ENCODE results near the gene RECQL.

RECQL gene

DNA sequence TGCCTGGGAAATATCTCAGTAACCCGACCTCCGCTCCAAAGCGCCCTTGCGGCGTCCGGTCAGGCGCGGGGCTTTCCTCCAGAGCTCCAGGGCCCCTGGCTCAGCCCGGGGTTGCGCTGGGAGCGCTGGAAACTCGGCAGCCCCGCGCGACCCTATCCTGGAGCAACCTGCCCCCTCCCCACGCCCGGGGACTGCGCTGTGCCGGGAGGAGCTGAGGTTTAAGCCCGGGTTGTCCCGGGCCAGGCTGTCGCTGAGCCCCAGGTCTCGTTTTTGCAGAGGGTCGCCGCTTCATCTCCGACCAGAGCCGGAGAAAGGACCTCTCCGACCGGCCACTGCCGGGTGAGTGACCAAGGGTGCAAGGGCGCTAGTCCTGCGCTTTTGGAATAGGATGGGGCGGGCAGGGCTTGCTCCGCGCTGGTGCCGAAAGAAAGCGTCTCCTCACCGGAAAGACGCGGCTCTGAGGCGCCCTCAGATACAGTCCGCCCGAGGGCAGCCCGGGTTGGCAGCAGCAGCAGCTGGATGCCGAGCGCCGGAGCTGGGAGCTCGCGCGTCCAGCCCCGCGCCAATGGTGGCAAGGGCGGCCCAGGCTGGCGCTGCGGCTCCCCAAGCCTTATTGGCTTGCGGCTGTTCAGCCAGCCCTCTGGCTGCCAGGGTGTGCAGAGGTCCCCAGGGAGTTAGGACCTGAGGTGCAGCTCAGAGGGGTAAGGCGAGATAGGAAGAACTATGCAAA lies 26.2 kb upstream of the RECQL start:
- H3K9ac ChIP-seq (ENCODE audit: low read length), result peak overlapping the region; percentile 30
- peak overlapping the region; percentile 60 for H3K4me3 ChIP-seq (ENCODE audit: low read length)

DNA sequence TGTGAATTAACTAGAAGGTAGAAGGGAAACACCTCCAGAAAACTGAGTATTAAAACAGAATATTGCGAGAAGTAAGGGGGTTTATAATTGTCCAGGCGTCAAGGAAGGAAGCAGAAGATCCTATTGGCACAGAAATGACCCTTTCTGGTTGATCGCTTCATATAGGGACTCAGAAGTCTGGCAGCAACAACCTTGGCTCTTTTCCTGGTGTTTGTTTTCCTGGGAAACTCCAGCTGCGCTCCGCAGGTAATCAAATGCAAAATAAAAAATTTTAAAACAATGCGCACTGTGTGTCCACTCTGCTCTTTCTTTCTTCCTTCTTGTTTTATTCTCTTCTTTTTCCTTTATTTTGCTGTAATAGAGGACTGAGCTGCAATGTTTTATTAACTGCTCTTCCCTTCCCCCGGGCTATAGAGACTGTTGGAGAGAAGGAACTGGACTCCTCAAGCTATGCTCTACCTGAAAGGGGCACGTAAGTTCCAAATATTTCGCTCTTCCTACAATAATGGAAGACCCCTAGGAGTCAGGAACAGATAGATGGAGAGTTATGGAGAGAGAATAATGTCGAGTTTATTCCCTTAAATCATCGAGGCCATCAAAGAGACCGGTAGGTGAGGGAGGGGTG lies 25.4 kb upstream of the RECQL start:
- Histone ChIP-seq H3K4me1 (ENCODE audit: control insufficient read depth, low read depth, low read length) (peaks cover 7% of the 10 kb centered on the region), H3K4me3 (ENCODE audit: low read length) (peak overlapping the region; percentile 60), H3K9ac (ENCODE audit: low read length) (no peak overlapping the region), H3K27ac (ENCODE audit: low read length) (no peak overlapping the region), H3K36me3 (ENCODE audit: control insufficient read depth, low read depth, low read length) (no peaks in the 10 kb centered on the region), H3K9me3 (ENCODE audit: control insufficient read depth, low read depth, low read length) (no peaks in the 10 kb centered on the region), H3K27me3 (ENCODE audit: control insufficient read depth, insufficient read depth, low read length) (peaks cover 49% of the 10 kb centered on the region)

More for the DNA sequence above, 26.2 kb upstream of the RECQL start:
- Histone ChIP-seq H3K27me3 (ENCODE audit: control insufficient read depth, insufficient read depth, low read length) (peaks cover 49% of the 10 kb centered on the region), H3K36me3 (ENCODE audit: control insufficient read depth, low read depth, low read length) (no peaks in the 10 kb centered on the region), H3K4me1 (ENCODE audit: control insufficient read depth, low read depth, low read length) (peaks cover 7% of the 10 kb centered on the region), H3K9me3 (ENCODE audit: control insufficient read depth, low read depth, low read length) (no peaks in the 10 kb centered on the region), H3K27ac (ENCODE audit: low read length) (no peak overlapping the region)

DNA sequence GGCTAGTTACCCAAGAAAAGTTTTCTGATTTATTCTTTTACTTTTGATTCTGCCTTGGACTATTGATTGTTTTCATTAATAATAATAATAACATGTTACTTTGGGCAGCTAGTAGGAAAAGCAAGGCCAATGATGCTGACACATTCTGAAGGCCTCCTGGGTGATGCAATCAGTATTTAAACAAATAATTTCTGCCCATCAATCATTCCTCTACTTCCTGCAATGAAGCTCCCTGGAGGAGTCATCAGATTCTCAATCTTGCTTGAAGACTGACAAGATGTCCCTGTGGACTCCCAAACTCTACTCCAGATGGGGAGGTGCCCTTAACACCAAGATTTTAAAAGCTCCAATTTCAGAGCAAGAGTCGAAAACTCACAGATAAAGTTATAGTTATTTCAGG lies 24.6 kb upstream of the RECQL start, which contains the start of gene SPX:
Gene SPX (plus strand): TSS at position 244 of the 400 bp plus-strand sequence. CDS start 177 bp downstream, outside the sequence.
- H3K4me1 ChIP-seq (ENCODE audit: control insufficient read depth, low read depth, low read length), result peaks cover 7% of the 10 kb centered on the region
- no peak within 1 kb of the TSS for H3K27ac ChIP-seq (ENCODE audit: low read length)
- peaks cover 47% of the 10 kb centered on the region for H3K27me3 ChIP-seq (ENCODE audit: control insufficient read depth, insufficient read depth, low read length)
- H3K9ac ChIP-seq (ENCODE audit: low read length), result no peak within 1 kb of the TSS
- peak within 1 kb of the TSS; percentile 60 for H3K4me3 ChIP-seq (ENCODE audit: low read length)
- H3K9me3 ChIP-seq (ENCODE audit: control insufficient read depth, low read depth, low read length), result no peaks in the 10 kb centered on the region
- H3K36me3 ChIP-seq (ENCODE audit: control insufficient read depth, low read depth, low read length), result no peaks in the 10 kb centered on the region

DNA sequence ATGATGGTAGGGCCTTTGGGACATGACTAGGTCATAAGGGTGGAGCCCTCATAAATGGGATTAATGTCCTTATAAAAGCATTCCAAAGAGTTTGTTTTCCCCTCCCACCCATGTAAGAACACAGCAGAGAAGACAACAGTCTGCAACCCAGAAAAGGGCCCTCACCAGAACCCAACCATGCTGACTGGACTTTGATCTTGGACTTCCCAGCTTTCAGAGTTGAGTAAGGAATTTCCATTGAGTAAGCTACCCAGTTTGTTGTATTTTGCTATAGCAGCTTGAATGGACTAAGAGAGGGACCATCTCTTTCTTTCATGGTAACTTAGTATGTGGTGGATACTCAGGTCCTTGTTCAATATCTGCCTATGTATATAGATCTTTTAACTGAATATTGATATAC lies 21.7 kb upstream of the RECQL start:
- no peak overlapping the region for H3K27ac ChIP-seq (ENCODE audit: low read length)
- no peak overlapping the region for H3K4me3 ChIP-seq (ENCODE audit: low read length)
- no peaks in the 10 kb centered on the region for H3K9me3 ChIP-seq (ENCODE audit: control insufficient read depth, low read depth, low read length)
- no peak overlapping the region for H3K9ac ChIP-seq (ENCODE audit: low read length)
- peaks cover 25% of the 10 kb centered on the region for H3K27me3 ChIP-seq (ENCODE audit: control insufficient read depth, insufficient read depth, low read length)
- H3K4me1 ChIP-seq (ENCODE audit: control insufficient read depth, low read depth, low read length), result peaks cover 7% of the 10 kb centered on the region
- no peaks in the 10 kb centered on the region for H3K36me3 ChIP-seq (ENCODE audit: control insufficient read depth, low read depth, low read length)

DNA sequence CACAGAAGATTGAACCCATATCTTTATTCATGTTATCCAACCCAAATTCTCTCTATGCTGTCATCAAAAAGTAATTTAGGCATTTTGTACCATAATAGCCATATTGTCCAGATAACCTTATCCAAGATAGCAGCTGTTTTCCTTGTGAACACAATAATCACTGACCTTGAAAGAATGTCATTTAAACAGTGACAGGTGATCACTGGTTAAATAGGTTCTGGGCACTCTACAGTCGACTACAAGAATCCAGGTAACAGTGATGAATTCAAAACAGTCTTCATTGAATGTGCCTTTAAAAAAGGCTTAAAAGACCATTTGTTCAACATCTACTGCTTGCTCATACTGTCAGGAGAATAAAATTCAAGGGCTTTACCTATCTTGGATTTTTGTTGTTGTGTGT lies 20.1 kb upstream of the RECQL start:
- Histone ChIP-seq H3K27ac (ENCODE audit: low read length) (no peak overlapping the region), H3K9me3 (ENCODE audit: control insufficient read depth, low read depth, low read length) (no peaks in the 10 kb centered on the region), H3K4me3 (ENCODE audit: low read length) (no peak overlapping the region), H3K36me3 (ENCODE audit: control insufficient read depth, low read depth, low read length) (peaks cover 4% of the 10 kb centered on the region), H3K27me3 (ENCODE audit: control insufficient read depth, insufficient read depth, low read length) (peaks cover 10% of the 10 kb centered on the region), H3K9ac (ENCODE audit: low read length) (no peak overlapping the region), H3K4me1 (ENCODE audit: control insufficient read depth, low read depth, low read length) (peaks cover under 1% of the 10 kb centered on the region)

DNA sequence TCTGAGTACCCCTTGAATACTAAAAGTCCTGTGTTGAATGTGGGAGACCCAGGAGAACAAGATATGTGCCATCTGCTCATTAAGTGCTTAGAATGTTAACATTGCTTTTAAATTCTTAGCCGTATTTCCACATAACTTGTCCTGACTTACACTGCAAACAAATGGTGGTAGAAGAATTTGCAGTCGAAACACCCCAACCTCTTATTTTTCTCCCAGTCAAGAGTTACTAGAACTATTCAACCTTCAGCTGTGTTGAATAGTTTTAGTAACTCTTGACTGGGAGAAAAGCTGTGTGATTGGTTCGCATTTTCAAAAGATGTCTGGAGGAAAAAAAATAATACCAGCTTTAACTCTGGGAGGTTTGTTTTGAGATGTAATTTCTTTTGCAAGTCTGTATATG lies 17.0 kb upstream of the RECQL start:
- Histone ChIP-seq H3K36me3 (ENCODE audit: control insufficient read depth, low read depth, low read length) (peaks cover 17% of the 10 kb centered on the region), H3K27ac (ENCODE audit: low read length) (no peak overlapping the region), H3K4me3 (ENCODE audit: low read length) (no peak overlapping the region), H3K4me1 (ENCODE audit: control insufficient read depth, low read depth, low read length) (no peaks in the 10 kb centered on the region), H3K9me3 (ENCODE audit: control insufficient read depth, low read depth, low read length) (no peaks in the 10 kb centered on the region), H3K9ac (ENCODE audit: low read length) (no peak overlapping the region), H3K27me3 (ENCODE audit: control insufficient read depth, insufficient read depth, low read length) (no peaks in the 10 kb centered on the region)

DNA sequence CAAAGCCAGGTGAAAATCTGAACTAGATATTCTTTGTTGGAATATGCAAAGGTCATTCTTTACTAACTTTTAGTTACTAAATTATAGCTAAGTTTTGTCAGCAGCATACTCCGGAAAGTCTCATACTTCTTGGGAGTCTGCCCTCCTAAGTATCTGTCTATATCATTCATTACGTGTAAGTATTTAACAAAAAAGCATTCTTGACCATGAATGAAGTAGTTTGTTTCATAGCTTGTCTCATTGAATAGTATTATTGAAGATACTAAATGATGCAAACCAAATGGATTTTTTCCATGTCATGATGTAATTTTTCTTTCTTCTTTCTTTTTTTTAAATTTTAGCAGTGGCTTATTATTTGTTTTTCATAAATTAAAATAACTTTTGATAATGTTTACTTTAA lies 14.8 kb upstream of the RECQL start:
- no peaks in the 10 kb centered on the region for H3K4me1 ChIP-seq (ENCODE audit: control insufficient read depth, low read depth, low read length)
- no peak overlapping the region for H3K27ac ChIP-seq (ENCODE audit: low read length)
- no peaks in the 10 kb centered on the region for H3K27me3 ChIP-seq (ENCODE audit: control insufficient read depth, insufficient read depth, low read length)
- peaks cover 27% of the 10 kb centered on the region for H3K36me3 ChIP-seq (ENCODE audit: control insufficient read depth, low read depth, low read length)
- no peak overlapping the region for H3K9ac ChIP-seq (ENCODE audit: low read length)
- no peaks in the 10 kb centered on the region for H3K9me3 ChIP-seq (ENCODE audit: control insufficient read depth, low read depth, low read length)
- H3K4me3 ChIP-seq (ENCODE audit: low read length), result no peak overlapping the region

DNA sequence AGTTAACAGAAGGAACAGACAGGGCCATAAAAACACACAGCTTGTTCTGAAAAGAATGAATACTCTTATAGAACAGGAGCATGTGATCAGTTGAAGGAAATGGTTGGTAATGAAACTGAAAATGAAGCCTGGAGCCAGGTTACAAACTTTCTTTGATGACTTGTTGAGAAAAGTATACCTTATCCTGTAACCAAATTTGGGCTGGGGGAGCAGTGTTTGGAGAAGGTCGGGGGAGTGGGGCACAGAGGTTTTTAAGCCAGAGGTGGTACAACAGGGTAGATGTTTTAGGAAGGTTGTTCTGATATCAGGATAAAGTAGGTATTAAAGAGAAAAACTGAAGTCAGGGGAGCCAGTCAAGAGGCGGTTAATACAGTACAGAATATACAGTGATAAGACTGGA lies 8.3 kb upstream of the RECQL start:
- no peak overlapping the region for H3K9ac ChIP-seq (ENCODE audit: low read length)
- no peak overlapping the region for H3K27ac ChIP-seq (ENCODE audit: low read length)
- H3K9me3 ChIP-seq (ENCODE audit: control insufficient read depth, low read depth, low read length), result no peaks in the 10 kb centered on the region
- no peak overlapping the region for H3K4me3 ChIP-seq (ENCODE audit: low read length)
- no peaks in the 10 kb centered on the region for H3K4me1 ChIP-seq (ENCODE audit: control insufficient read depth, low read depth, low read length)
- H3K36me3 ChIP-seq (ENCODE audit: control insufficient read depth, low read depth, low read length), result peaks cover 23% of the 10 kb centered on the region
- H3K27me3 ChIP-seq (ENCODE audit: control insufficient read depth, insufficient read depth, low read length), result no peaks in the 10 kb centered on the region

DNA sequence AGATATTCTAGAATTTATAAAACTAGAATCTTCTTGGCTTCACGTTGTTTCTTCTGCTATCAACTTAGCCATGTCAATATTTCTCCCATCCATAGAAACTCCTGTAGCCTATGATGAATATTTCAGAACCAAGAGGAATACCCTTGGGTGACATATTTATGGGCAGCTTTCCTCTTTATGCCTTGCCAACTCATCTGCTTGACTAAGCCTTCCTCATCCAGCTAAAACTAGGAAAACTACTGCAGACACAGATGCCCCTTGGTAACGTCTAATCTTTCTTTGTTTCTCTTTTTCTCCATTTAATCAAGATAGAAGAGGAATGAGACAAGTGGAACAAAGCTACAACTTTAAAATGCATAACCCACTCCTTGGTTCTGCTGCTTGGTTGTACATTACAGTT lies 6.4 kb upstream of the RECQL start:
- Histone ChIP-seq H3K4me1 (ENCODE audit: control insufficient read depth, low read depth, low read length) (peaks cover 1% of the 10 kb centered on the region), H3K36me3 (ENCODE audit: control insufficient read depth, low read depth, low read length) (peaks cover 16% of the 10 kb centered on the region), H3K27ac (ENCODE audit: low read length) (no peak overlapping the region), H3K4me3 (ENCODE audit: low read length) (no peak overlapping the region), H3K9me3 (ENCODE audit: control insufficient read depth, low read depth, low read length) (no peaks in the 10 kb centered on the region), H3K9ac (ENCODE audit: low read length) (no peak overlapping the region), H3K27me3 (ENCODE audit: control insufficient read depth, insufficient read depth, low read length) (no peaks in the 10 kb centered on the region)

DNA sequence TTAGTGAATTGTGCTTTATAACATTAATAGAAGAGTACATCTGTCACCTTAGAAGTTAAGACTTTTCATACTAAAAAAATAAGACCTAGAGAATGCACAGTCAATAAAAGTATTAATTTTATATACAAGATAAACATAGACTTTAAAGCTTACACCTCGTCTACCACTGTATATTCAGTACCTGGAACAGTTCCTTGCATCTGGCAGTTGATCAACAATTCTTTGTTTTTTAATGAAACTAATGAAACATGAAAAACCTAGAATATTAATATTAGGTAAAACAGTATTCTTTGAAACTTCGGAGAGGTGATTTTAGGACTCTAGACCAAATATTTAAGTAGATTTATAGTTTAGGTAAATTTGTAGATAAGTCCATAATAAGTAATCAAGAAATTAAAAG lies 4.5 kb upstream of the RECQL start:
- Histone ChIP-seq H3K27ac (ENCODE audit: low read length) (no peak overlapping the region), H3K27me3 (ENCODE audit: control insufficient read depth, insufficient read depth, low read length) (no peaks in the 10 kb centered on the region), H3K4me1 (ENCODE audit: control insufficient read depth, low read depth, low read length) (peaks cover 3% of the 10 kb centered on the region), H3K36me3 (ENCODE audit: control insufficient read depth, low read depth, low read length) (peaks cover 9% of the 10 kb centered on the region), H3K9ac (ENCODE audit: low read length) (no peak overlapping the region), H3K4me3 (ENCODE audit: low read length) (no peak overlapping the region), H3K9me3 (ENCODE audit: control insufficient read depth, low read depth, low read length) (no peaks in the 10 kb centered on the region)

DNA sequence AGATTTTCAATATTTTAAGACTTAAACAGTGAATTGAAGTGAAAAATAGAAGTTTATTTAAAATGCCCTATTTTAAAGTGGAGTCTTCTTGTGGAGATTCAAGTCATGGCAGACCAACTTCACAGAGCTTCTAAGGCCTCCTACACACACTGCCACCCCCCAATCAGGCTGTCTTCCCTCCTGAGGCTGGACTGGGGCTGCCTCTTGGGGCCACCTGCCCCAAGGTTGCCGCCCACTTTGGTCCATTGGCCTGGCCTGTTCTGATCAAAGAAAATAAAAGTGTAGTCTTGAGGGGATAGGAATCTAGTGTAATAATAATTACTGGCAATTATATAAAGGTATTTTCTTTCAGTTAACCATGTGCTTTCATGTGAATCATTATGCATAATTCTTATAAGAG lies 1.4 kb upstream of the RECQL start:
- Histone ChIP-seq H3K36me3 (ENCODE audit: control insufficient read depth, low read depth, low read length) (peaks cover 4% of the 10 kb centered on the region), H3K4me3 (ENCODE audit: low read length) (peak overlapping the region; percentile 76), H3K27ac (ENCODE audit: low read length) (no peak overlapping the region), H3K27me3 (ENCODE audit: control insufficient read depth, insufficient read depth, low read length) (no peaks in the 10 kb centered on the region), H3K9me3 (ENCODE audit: control insufficient read depth, low read depth, low read length) (no peaks in the 10 kb centered on the region), H3K9ac (ENCODE audit: low read length) (peak overlapping the region; percentile 72), H3K4me1 (ENCODE audit: control insufficient read depth, low read depth, low read length) (peaks cover 8% of the 10 kb centered on the region)

DNA sequence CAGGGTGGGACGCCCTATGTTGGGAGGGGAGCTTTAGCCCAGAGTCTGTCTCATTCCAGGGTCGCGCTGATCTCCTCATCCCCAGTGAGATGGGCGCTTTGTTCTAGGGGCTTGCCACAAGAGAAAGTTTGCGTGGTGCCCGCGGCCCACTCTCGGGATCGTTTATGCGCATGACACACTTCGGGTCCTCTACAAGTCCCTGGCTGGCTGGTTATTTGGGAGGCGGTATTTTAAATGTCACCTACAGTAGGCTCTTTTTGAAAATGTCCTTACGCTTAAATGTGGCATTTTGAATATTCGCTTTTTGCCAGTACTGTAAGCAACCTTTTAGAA lies 695 bp upstream of the RECQL start:
- Histone ChIP-seq H3K36me3 (ENCODE audit: control insufficient read depth, low read depth, low read length) (peaks cover 11% of the 10 kb centered on the region), H3K9ac (ENCODE audit: low read length) (peak overlapping the region; percentile 72), H3K27me3 (ENCODE audit: control insufficient read depth, insufficient read depth, low read length) (no peaks in the 10 kb centered on the region), H3K4me1 (ENCODE audit: control insufficient read depth, low read depth, low read length) (peaks cover 8% of the 10 kb centered on the region), H3K9me3 (ENCODE audit: control insufficient read depth, low read depth, low read length) (no peaks in the 10 kb centered on the region), H3K27ac (ENCODE audit: low read length) (no peak overlapping the region), H3K4me3 (ENCODE audit: low read length) (peak overlapping the region; percentile 76)
